Prostate gland (tissue), 2 donors: ENCODE data around the gene SCAPER. TPM values are rescaled to one million over a fixed set of nuclear protein-coding genes. Genes with fewer than 3 reads are reported as not detected.
A peak's percentile ranks its signal among the peaks of the same experiment; 100 is the strongest.

ENCODE experiments used
- DNase-seq: peaks from one replicate; pipeline ENCODE4 v3.0.0-alpha.2; 2019; ENCODE audit warnings: low spot score
- H3K27ac ChIP-seq, 2 donors: fragments of 200-600 bp; sonication (generic); 2 replicates each; pipeline ENCODE4 v1.5.1; 2017 to 2019
- H3K27me3 ChIP-seq: fragments of 200-600 bp; sonication (generic); replicated peaks from 2 replicates; pipeline ENCODE4 v1.5.1; 2019; ENCODE audit not compliant: insufficient read depth
- H3K36me3 ChIP-seq, 2 donors: fragments of 200-600 bp; sonication (generic); 1 replicate in 1 of 2; 2 replicates in 1 of 2; pipeline versions ENCODE4 v1.5.1 to v1.8.1; 2017 to 2019
- H3K4me1 ChIP-seq: fragments of 200-600 bp; sonication (generic); replicated peaks from 2 replicates; pipeline ENCODE4 v1.5.1; 2019
- H3K4me3 ChIP-seq, 2 donors: fragments of 200-600 bp; sonication (generic); 2 replicates each; pipeline ENCODE4 v1.5.1; 2017 to 2019
- H3K9me3 ChIP-seq: fragments of 200-600 bp; sonication (generic); 2 replicates; pipeline ENCODE4 v1.5.1; 2017
- CTCF ChIP-seq, 4 experiments: fragments of 200-600 bp in 2 of 4; fragments of 450-650 bp in 2 of 4; sonication (generic) in 2 of 4; IDR thresholded peaks; 1 replicate in 3 of 4; 2 replicates in 1 of 4; pipeline ENCODE4 v1.5.1; 2016 to 2019; ENCODE audit warnings: antibody characterized with exemption in 4 of 4, mild to moderate bottlenecking in 2 of 4, moderate library complexity in 2 of 4
- POLR2A ChIP-seq: fragments of 450-650 bp; IDR thresholded peaks from one replicate; pipeline ENCODE4 v1.6.1; 2016; ENCODE audit warnings: antibody characterized with exemption, mild to moderate bottlenecking
- POLR2AphosphoS5 ChIP-seq: sonication (generic); formaldehyde crosslinking; IDR thresholded peaks from one replicate; pipeline ENCODE4 v1.6.1; 2017; ENCODE audit warnings: antibody characterized with exemption
- WGBS: methylation state at CpG from one replicate; pipeline ENCODE4 v1.1.5; 2018; 5-methylcytosine and 5-hydroxymethylcytosine counted together
- intact Hi-C: fragments of 100-400 bp; cut with DNase I; formaldehyde crosslinking; loops from one replicate; pipeline ENCODE4 v1.14.2; 2022
- total RNA-seq, 2 donors: library from RNA; depleted of rRNA; stranded (reverse); fragments of >200 nt; gene quantifications; one replicate each; pipeline ENCODE4 v1.1.0, GENCODE V29; 2016

SCAPER gene
- total RNA-seq, 2 donors from 2014 or later, result 19.1 to 38.9 TPM

- no peak for TF ChIP-seq POLR2A
- TF ChIP-seq CTCF (IDR thresholded peaks at IDR 0.05), result no peak
- TF ChIP-seq POLR2AphosphoS5, result no peak
- Histone ChIP-seq H3K27me3 (no peaks in the 10 kb centered on the region), H3K36me3 (no peaks in the 10 kb centered on the region), H3K27ac (no peak overlapping the region), H3K4me1 (no peaks in the 10 kb centered on the region), H3K9me3 (no peaks in the 10 kb centered on the region), H3K4me3 (no peak overlapping the region)
- DNase-seq, result no peak
- intact Hi-C loops, result no loop called here
- 92% methylated on average over 3 of the region's 3 CpGs for WGBS
These were observed 529.1 kb downstream of the SCAPER start for GRCh38 chr15:76376029-76376428.

GRCh38 chr15:76368122-76368621 lies 537.0 kb downstream of the SCAPER start:
- intact Hi-C loops, result no loop called here
- Histone ChIP-seq H3K9me3 (no peaks in the 10 kb centered on the region), H3K36me3 (no peaks in the 10 kb centered on the region), H3K4me1 (no peaks in the 10 kb centered on the region), H3K27me3 (no peaks in the 10 kb centered on the region), H3K27ac (no peak overlapping the region), H3K4me3 (no peak overlapping the region)
- TF ChIP-seq POLR2AphosphoS5 (peak; percentile 18), POLR2A (no peak), CTCF (IDR thresholded peaks at IDR 0.05) (no peak)
- 31% methylated on average over 11 of the region's 11 CpGs for WGBS
- peak; percentile 32 for DNase-seq

GRCh38 chr15:76366714-76367113 lies 538.4 kb downstream of the SCAPER start:
- TF ChIP-seq POLR2A (no peak), CTCF (IDR thresholded peaks at IDR 0.05) (no peak)
- WGBS, result 100% methylated on average over 1 of the region's 1 CpG
- no peak overlapping the region for H3K4me3 ChIP-seq
- H3K36me3 ChIP-seq, result no peaks in the 10 kb centered on the region
- intact Hi-C loops, result no loop called here
- no peak overlapping the region for H3K27ac ChIP-seq
- no peaks in the 10 kb centered on the region for H3K27me3 ChIP-seq
- no peaks in the 10 kb centered on the region for H3K9me3 ChIP-seq
- DNase-seq, result no peak
- no peaks in the 10 kb centered on the region for H3K4me1 ChIP-seq

- no peak overlapping the region for H3K4me3 ChIP-seq
- TF ChIP-seq POLR2A (no peak), CTCF (IDR thresholded peaks at IDR 0.05) (no peak), POLR2AphosphoS5 (no peak)
- intact Hi-C loops, result no loop called here
- DNase-seq, result no peak
- no peaks in the 10 kb centered on the region for H3K27me3 ChIP-seq
- H3K9me3 ChIP-seq, result no peaks in the 10 kb centered on the region
- peaks cover 3% of the 10 kb centered on the region for H3K4me1 ChIP-seq
- WGBS, result 40% methylated on average over 2 of the region's 2 CpGs
- H3K36me3 ChIP-seq, result no peaks in the 10 kb centered on the region
- H3K27ac ChIP-seq, result no peak overlapping the region
These were observed 541.9 kb downstream of the SCAPER start for GRCh38 chr15:76363251-76363650.

GRCh38 chr15:76360416-76360815 lies 544.7 kb downstream of the SCAPER start:
- intact Hi-C loops, result no loop called here
- no peaks in the 10 kb centered on the region for H3K9me3 ChIP-seq
- no peak for DNase-seq
- peaks cover 3% of the 10 kb centered on the region for H3K4me1 ChIP-seq
- no peaks in the 10 kb centered on the region for H3K36me3 ChIP-seq
- TF ChIP-seq CTCF (IDR thresholded peaks at IDR 0.05) (no peak), POLR2A (no peak), POLR2AphosphoS5 (no peak)
- H3K27ac ChIP-seq, result no peak overlapping the region
- 78% methylated on average over 3 of the region's 3 CpGs for WGBS
- no peak overlapping the region for H3K4me3 ChIP-seq
- no peaks in the 10 kb centered on the region for H3K27me3 ChIP-seq
